Hematopoietic multipotent progenitor cell treated with erythropoietin and hydrocortisone succinate and interleukin-3 and kit ligand, for 4 days (in vitro differentiated cells): ENCODE data around the gene KEL.
A peak's percentile ranks its signal among the peaks of the same experiment; 100 is the strongest.

Experiments
- DNase-seq: peaks from one replicate; pipeline ENCODE4 v3.0.0-alpha.2; 2015

KEL gene

GRCh38 chr7:142961595-142961972 lies 579 bp downstream of the KEL start:
- no peak for DNase-seq

- DNase-seq, result peak; percentile 40
These were observed 1.1 kb downstream of the KEL start for GRCh38 chr7:142960955-142961512.

- DNase-seq, result no peak
These were observed 3.0 kb downstream of the KEL start for GRCh38 chr7:142959202-142959601.

- no peak for DNase-seq
These were observed 4.4 kb downstream of the KEL start for GRCh38 chr7:142957723-142958122.

- DNase-seq, result no peak
These were observed 5.1 kb downstream of the KEL start for GRCh38 chr7:142956951-142957623.

- peak; percentile 72 for DNase-seq
These were observed 7.4 kb downstream of the KEL start for GRCh38 chr7:142954680-142955268.

- no peak for DNase-seq
These were observed 11.9 kb downstream of the KEL start for GRCh38 chr7:142950235-142950634.

- no peak for DNase-seq
These were observed 13.6 kb downstream of the KEL start for GRCh38 chr7:142948603-142949002.

- no peak for DNase-seq
These were observed 17.2 kb downstream of the KEL start for GRCh38 chr7:142945001-142945400.

- DNase-seq, result no peak
These were observed 18.4 kb downstream of the KEL start for GRCh38 chr7:142943706-142944268.

- no peak for DNase-seq
These were observed 19.4 kb downstream of the KEL start for GRCh38 chr7:142942746-142943145.

GRCh38 chr7:142941541-142941940 lies 20.6 kb downstream of the KEL start:
- DNase-seq, result no peak

GRCh38 chr7:142940966-142941535 lies 21.1 kb downstream of the KEL start:
- no peak for DNase-seq

- peak; percentile 24 for DNase-seq
These were observed 22.8 kb downstream of the KEL start, which contains the start of gene LLCFC1 for GRCh38 chr7:142939226-142939910. LLCFC1 (plus strand) TSS chr7:142939484; CDS start chr7:142939622, 138 bp downstream.

GRCh38 chr7:142938611-142939010 lies 23.6 kb downstream of the KEL start:
- no peak for DNase-seq

GRCh38 chr7:142935941-142936565 lies 26.1 kb downstream of the KEL start:
- no peak for DNase-seq

- no peak for DNase-seq
These were observed 28.1 kb downstream of the KEL start for GRCh38 chr7:142934056-142934455.

- no peak for DNase-seq
These were observed 28.5 kb downstream of the KEL start, which contains the start of gene TRPV5 for GRCh38 chr7:142933624-142934023. TRPV5 (minus strand) TSS chr7:142933746; CDS start chr7:142933459, 287 bp downstream.

- DNase-seq, result no peak
These were observed 29.1 kb downstream of the KEL start for GRCh38 chr7:142933092-142933475.

GRCh38 chr7:142932386-142933091 lies 29.6 kb downstream of the KEL start:
- DNase-seq, result no peak

- no peak for DNase-seq
These were observed 31.9 kb downstream of the KEL start for GRCh38 chr7:142930126-142930730.
